HG02759 (cell line): ENCODE data around the gene SSC5D.

Experiments
- ATAC-seq: cut with Tn5 transposase; IDR thresholded peaks from one replicate; pipeline ENCODE4 v1.9.1; 2021; ENCODE audit warnings: mild to moderate bottlenecking, moderate library complexity; ENCODE audit not compliant: unreplicated experiment

Gene SSC5D

GRCh38 chr19:55454787-55455243, 33.4 kb upstream of the SSC5D start:
- no peak for ATAC-seq

- ATAC-seq, result no peak
Observed at GRCh38 chr19:55455576-55456235, 32.5 kb upstream of the SSC5D start.

GRCh38 chr19:55456347-55456746, 31.9 kb upstream of the SSC5D start:
- ATAC-seq, result no peak

- no peak for ATAC-seq
Observed at GRCh38 chr19:55457683-55458457, 30.4 kb upstream of the SSC5D start.

- no peak for ATAC-seq
Observed at GRCh38 chr19:55459551-55459949, 28.7 kb upstream of the SSC5D start.

- no peak for ATAC-seq
Observed at GRCh38 chr19:55459950-55460657, 28.1 kb upstream of the SSC5D start.

- no peak for ATAC-seq
Observed at GRCh38 chr19:55460670-55461258, 27.5 kb upstream of the SSC5D start.

GRCh38 chr19:55461259-55461973, 26.8 kb upstream of the SSC5D start, which contains the start of gene ISOC2:
TSS of gene ISOC2 (minus strand) at chr19:55461642. CDS start at chr19:55456486, 5,156 bp downstream.
- ATAC-seq, result peak; percentile 92

GRCh38 chr19:55461974-55462626, 26.1 kb upstream of the SSC5D start:
- no peak for ATAC-seq

- no peak for ATAC-seq
Observed at GRCh38 chr19:55462722-55463121, 25.5 kb upstream of the SSC5D start.

GRCh38 chr19:55463583-55464031, 24.6 kb upstream of the SSC5D start:
- no peak for ATAC-seq

- ATAC-seq, result no peak
Observed at GRCh38 chr19:55464039-55464661, 24.1 kb upstream of the SSC5D start.

- ATAC-seq, result no peak
Observed at GRCh38 chr19:55464662-55465054, 23.6 kb upstream of the SSC5D start, which contains the start of gene C19orf85. TSS of gene C19orf85 (minus strand) at chr19:55464751. CDS start at chr19:55464554, 197 bp downstream.

- no peak for ATAC-seq
Observed at GRCh38 chr19:55465460-55466240, 22.6 kb upstream of the SSC5D start.

- no peak for ATAC-seq
Observed at GRCh38 chr19:55466241-55466614, 22.0 kb upstream of the SSC5D start.

GRCh38 chr19:55467236-55468053, 20.8 kb upstream of the SSC5D start:
- peak; percentile 74 for ATAC-seq

- ATAC-seq, result no peak
Observed at GRCh38 chr19:55468054-55468393, 20.2 kb upstream of the SSC5D start.

- no peak for ATAC-seq
Observed at GRCh38 chr19:55471266-55471665, 17.0 kb upstream of the SSC5D start.
